ENCODE measurements around the gene SAMD7.

Gene SAMD7

DNA sequence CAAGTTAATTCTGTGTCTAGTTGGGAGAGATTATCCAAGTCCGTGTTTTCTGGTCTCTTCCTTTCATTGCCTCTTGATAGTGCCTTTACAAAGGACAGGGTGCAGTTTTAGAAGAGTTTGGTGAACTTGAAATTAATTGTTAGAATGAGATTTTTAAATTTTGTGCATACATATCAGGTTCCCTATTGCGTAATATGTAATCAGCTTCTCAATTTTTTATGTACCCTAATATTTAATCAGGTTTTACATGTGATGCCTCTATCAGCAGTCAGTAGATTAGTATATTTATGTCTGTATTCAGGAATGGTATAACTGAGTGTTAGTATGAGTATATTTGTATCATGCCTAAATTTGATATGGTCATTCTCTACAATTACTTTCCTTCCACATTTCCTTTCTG lies 60.1 kb downstream of the SAMD7 start:
- no peak overlapping the region for H3K4me3 ChIP-seq (ENCODE audit: low read depth, low read length)
- TF ChIP-seq, protein P1, sequence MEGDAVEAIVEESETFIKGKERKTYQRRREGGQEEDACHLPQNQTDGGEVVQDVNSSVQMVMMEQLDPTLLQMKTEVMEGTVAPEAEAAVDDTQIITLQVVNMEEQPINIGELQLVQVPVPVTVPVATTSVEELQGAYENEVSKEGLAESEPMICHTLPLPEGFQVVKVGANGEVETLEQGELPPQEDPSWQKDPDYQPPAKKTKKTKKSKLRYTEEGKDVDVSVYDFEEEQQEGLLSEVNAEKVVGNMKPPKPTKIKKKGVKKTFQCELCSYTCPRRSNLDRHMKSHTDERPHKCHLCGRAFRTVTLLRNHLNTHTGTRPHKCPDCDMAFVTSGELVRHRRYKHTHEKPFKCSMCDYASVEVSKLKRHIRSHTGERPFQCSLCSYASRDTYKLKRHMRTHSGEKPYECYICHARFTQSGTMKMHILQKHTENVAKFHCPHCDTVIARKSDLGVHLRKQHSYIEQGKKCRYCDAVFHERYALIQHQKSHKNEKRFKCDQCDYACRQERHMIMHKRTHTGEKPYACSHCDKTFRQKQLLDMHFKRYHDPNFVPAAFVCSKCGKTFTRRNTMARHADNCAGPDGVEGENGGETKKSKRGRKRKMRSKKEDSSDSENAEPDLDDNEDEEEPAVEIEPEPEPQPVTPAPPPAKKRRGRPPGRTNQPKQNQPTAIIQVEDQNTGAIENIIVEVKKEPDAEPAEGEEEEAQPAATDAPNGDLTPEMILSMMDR (IDR thresholded peaks at IDR 0.05; ENCODE audit: low read depth, low read length), result no peak

DNA sequence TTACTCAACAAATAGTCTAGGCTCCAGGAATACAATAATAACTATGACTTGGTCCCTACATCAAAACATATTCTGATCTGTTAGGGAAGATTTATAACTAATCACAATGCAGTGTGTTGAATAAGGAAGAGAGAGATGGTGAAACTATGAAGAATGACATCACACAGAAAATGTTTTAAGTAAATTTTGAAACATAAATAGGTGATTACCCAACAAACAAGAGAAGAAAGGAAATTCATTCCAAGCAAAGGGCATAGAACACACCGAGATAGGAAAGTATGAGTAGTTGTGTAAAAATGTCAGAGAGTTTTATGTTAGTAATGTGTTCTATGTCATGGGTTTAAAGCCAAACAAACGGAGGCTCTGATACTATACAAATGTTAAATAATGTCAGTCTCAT lies 68.7 kb downstream of the SAMD7 start:
- TF ChIP-seq, protein P1 (IDR thresholded peaks at IDR 0.05; ENCODE audit: low read depth, low read length), result no peak
- no peak overlapping the region for H3K4me3 ChIP-seq (ENCODE audit: low read depth, low read length)

- no peak overlapping the region for H3K4me3 ChIP-seq (ENCODE audit: low read depth, low read length)
- TF ChIP-seq, protein P1 (IDR thresholded peaks at IDR 0.05; ENCODE audit: low read depth, low read length), result no peak
These were observed 72.9 kb downstream of the SAMD7 start for GRCh38 chr3:169984292-169984691.

Data from WI38 (cell line).